ENCODE measurements around the gene PRR3. TPM values are rescaled to one million over a fixed set of nuclear protein-coding genes. Genes with fewer than 3 reads are reported as not detected.

Gene PRR3
- total RNA-seq, 1 donor from 2014 or later: 13.7 TPM

DNA sequence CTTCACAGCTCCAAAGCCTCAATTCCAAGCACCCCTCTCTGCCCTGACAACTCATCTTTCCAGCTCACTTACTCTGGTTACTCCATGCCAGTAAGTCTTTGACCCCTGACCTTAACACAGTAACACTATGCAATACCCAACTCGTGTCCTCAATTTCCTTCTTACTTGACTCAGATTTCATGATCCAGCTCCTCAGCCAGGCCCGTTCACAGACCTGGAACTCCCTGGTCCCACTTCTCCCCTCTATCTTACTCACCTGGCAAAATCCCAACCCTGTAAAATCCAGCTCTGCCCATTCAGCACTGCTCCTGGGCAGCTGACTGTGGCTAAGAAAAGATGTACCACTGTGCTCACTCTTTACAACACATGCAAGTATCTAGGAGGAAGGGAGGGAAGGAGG is 8.7 kb upstream of the PRR3 start:
- Histone ChIP-seq H3K27me3 (no peaks in the 10 kb centered on the region), H3K4me2 (no peak overlapping the region), H3K4me1 (no peaks in the 10 kb centered on the region), H4K20me1 (ENCODE audit: low read depth) (no peaks in the 10 kb centered on the region), H3F3A (ENCODE audit: low read depth) (peaks cover 5% of the 10 kb centered on the region), H3K36me3 (no peaks in the 10 kb centered on the region), H3K27ac (no peak overlapping the region), H3K9me3 (ENCODE audit: low read depth) (no peaks in the 10 kb centered on the region), H3K79me2 (ENCODE audit: low read depth) (no peaks in the 10 kb centered on the region), H2AFZ (replicated peaks) (no peak overlapping the region), H3K9ac (no peak overlapping the region), H3K4me3 (no peak overlapping the region)
- Mint-ChIP-seq H3K27me3 (ENCODE audit: insufficient read depth, low read depth) (no peaks in the 10 kb centered on the region), H3K4me3 (no peak overlapping the region), H3K27ac (no peak overlapping the region), H3K4me1 (no peaks in the 10 kb centered on the region), H3K9me3 (no peaks in the 10 kb centered on the region), H3K36me3 (peaks cover 19% of the 10 kb centered on the region)
- TF ChIP-seq EZH2 (IDR thresholded peaks at IDR 0.05): no peak
- TF ChIP-seq EZH2phosphoT487 (IDR thresholded peaks at IDR 0.05): no peak
- TF ChIP-seq, protein P1, sequence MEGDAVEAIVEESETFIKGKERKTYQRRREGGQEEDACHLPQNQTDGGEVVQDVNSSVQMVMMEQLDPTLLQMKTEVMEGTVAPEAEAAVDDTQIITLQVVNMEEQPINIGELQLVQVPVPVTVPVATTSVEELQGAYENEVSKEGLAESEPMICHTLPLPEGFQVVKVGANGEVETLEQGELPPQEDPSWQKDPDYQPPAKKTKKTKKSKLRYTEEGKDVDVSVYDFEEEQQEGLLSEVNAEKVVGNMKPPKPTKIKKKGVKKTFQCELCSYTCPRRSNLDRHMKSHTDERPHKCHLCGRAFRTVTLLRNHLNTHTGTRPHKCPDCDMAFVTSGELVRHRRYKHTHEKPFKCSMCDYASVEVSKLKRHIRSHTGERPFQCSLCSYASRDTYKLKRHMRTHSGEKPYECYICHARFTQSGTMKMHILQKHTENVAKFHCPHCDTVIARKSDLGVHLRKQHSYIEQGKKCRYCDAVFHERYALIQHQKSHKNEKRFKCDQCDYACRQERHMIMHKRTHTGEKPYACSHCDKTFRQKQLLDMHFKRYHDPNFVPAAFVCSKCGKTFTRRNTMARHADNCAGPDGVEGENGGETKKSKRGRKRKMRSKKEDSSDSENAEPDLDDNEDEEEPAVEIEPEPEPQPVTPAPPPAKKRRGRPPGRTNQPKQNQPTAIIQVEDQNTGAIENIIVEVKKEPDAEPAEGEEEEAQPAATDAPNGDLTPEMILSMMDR (IDR thresholded peaks at IDR 0.05): no peak
- DNase-seq (ENCODE audit: low spot score): no peak

- peaks cover 25% of the 10 kb centered on the region for H3K36me3 Mint-ChIP-seq
- H3K4me1 Mint-ChIP-seq: peaks cover 23% of the 10 kb centered on the region
- Histone ChIP-seq H3K36me3 (peaks cover 2% of the 10 kb centered on the region), H3K27me3 (no peaks in the 10 kb centered on the region), H3K9ac (no peak overlapping the region), H3K27ac (no peak overlapping the region), H3K9me3 (ENCODE audit: low read depth) (no peaks in the 10 kb centered on the region), H3K4me3 (no peak overlapping the region), H2AFZ (replicated peaks) (no peak overlapping the region), H4K20me1 (ENCODE audit: low read depth) (peaks cover 16% of the 10 kb centered on the region), H3K79me2 (ENCODE audit: low read depth) (peaks cover 37% of the 10 kb centered on the region), H3K4me2 (peak overlapping the region; percentile 84), H3K4me1 (peaks cover 6% of the 10 kb centered on the region), H3F3A (ENCODE audit: low read depth) (peaks cover 24% of the 10 kb centered on the region)
- no peak overlapping the region for H3K27ac Mint-ChIP-seq
- H3K4me3 Mint-ChIP-seq: peak overlapping the region; percentile 99
- DNase-seq (ENCODE audit: low spot score): no peak
- H3K27me3 Mint-ChIP-seq (ENCODE audit: insufficient read depth, low read depth): peaks cover 3% of the 10 kb centered on the region
- TF ChIP-seq, protein P1 (IDR thresholded peaks at IDR 0.05): no peak
- TF ChIP-seq EZH2phosphoT487 (IDR thresholded peaks at IDR 0.05): no peak
- TF ChIP-seq EZH2 (IDR thresholded peaks at IDR 0.05): no peak
- no peaks in the 10 kb centered on the region for H3K9me3 Mint-ChIP-seq
These were observed 2.7 kb upstream of the PRR3 start for GRCh38 chr6:30554404-30554803.

GRCh38 chr6:30554962-30555815 is 1.9 kb upstream of the PRR3 start:
- no peaks in the 10 kb centered on the region for H3K27me3 ChIP-seq
- no peaks in the 10 kb centered on the region for H3K9me3 Mint-ChIP-seq
- H3K9ac ChIP-seq: peak overlapping the region; percentile 12
- peak overlapping the region; percentile 85 for H3K27ac ChIP-seq
- H4K20me1 ChIP-seq (ENCODE audit: low read depth): peaks cover 16% of the 10 kb centered on the region
- no peaks in the 10 kb centered on the region for H3K9me3 ChIP-seq (ENCODE audit: low read depth)
- peaks cover 6% of the 10 kb centered on the region for H3K4me1 ChIP-seq
- H3K36me3 Mint-ChIP-seq: peaks cover 24% of the 10 kb centered on the region
- TF ChIP-seq, protein P1 (IDR thresholded peaks at IDR 0.05): no peak
- TF ChIP-seq EZH2phosphoT487 (IDR thresholded peaks at IDR 0.05) (no peak), EZH2 (IDR thresholded peaks at IDR 0.05) (no peak)
- peak overlapping the region; percentile 87 for H3K4me3 ChIP-seq
- peaks cover 23% of the 10 kb centered on the region for H3K4me1 Mint-ChIP-seq
- H3K4me2 ChIP-seq: peak overlapping the region; percentile 84
- H3K36me3 ChIP-seq: peaks cover 6% of the 10 kb centered on the region
- H3K27ac Mint-ChIP-seq: no peak overlapping the region
- DNase-seq (ENCODE audit: low spot score): peak; percentile 83
- H3K79me2 ChIP-seq (ENCODE audit: low read depth): peaks cover 45% of the 10 kb centered on the region
- H3K4me3 Mint-ChIP-seq: peak overlapping the region; percentile 99
- peaks cover 24% of the 10 kb centered on the region for H3F3A ChIP-seq (ENCODE audit: low read depth)
- peaks cover 3% of the 10 kb centered on the region for H3K27me3 Mint-ChIP-seq (ENCODE audit: insufficient read depth, low read depth)
- peak overlapping the region; percentile 98 for H2AFZ ChIP-seq (replicated peaks)

Measured in neural progenitor cell (in vitro differentiated cells).